Endothelial cell of umbilical vein (primary cell): ENCODE measurements around the gene PINK1. TPM values are rescaled to one million over a fixed set of nuclear protein-coding genes. Genes with fewer than 3 reads are reported as not detected.

ENCODE experiments used
- BruUV-seq: library from RNA; stranded (reverse); fragments of 400-500 nt; replicated peaks from 2 replicates; lab custom pipeline; 2021; lab: Mats Ljungman, UMichigan
- CTCF ChIA-PET: fragments of 300-600, 350-600 bp; sonication (Branson Sonifier 250); formaldehyde crosslinking; loops from one replicate; lab custom pipeline; 2021; ENCODE audit warnings: antibody characterized with exemption, inconsistent platforms; lab: Charles Lee
- POLR2A ChIA-PET: fragments of 300-600, 350-600 bp; sonication (Branson Sonifier 250); formaldehyde crosslinking; loops from one replicate; lab custom pipeline; 2021; ENCODE audit warnings: antibody characterized with exemption, inconsistent platforms; lab: Charles Lee
- DNase-seq: peaks from one replicate; pipeline ENCODE4 v3.0.0-alpha.2; 2011; ENCODE audit warnings: low read depth, low spot score
- FAIRE-seq: peaks from 2 replicates; lab custom pipeline; 2011; peaks lifted over from hg19 to GRCh38; lab: Jason Lieb, UNC
- H2AFZ ChIP-seq: 2 replicates; pipeline ENCODE4 v1.6.0; 2012; ENCODE audit warnings: low read depth, low read length, control low read depth, inconsistent platforms
- H3K27ac ChIP-seq: 2 replicates; pipeline ENCODE4 v1.5.1; 2011; ENCODE audit warnings: low read depth, mild to moderate bottlenecking, control low read depth, low read length, moderate library complexity; ENCODE audit not compliant: insufficient read depth
- H3K27me3 ChIP-seq, 2 experiments: 2 replicates each; pipeline versions ENCODE4 v1.6.0 to v1.6.1; 2011; ENCODE audit warnings: low read length in 2 of 2, mixed read lengths in 1 of 2; ENCODE audit not compliant: control insufficient read depth in 2 of 2, insufficient read depth in 2 of 2
- H3K36me3 ChIP-seq, 2 experiments: 2 replicates in 1 of 2; 3 replicates in 1 of 2; pipeline ENCODE4 v1.5.1; 2011; ENCODE audit warnings: low read length in 2 of 2, mild to moderate bottlenecking in 1 of 2, moderate library complexity in 1 of 2; ENCODE audit not compliant: control insufficient read depth in 2 of 2, insufficient read depth in 2 of 2; ENCODE audit errors: extremely low read depth in 1 of 2
- H3K4me1 ChIP-seq: 3 replicates; pipeline ENCODE4 v1.5.1; 2011; ENCODE audit warnings: mild to moderate bottlenecking, low read length; ENCODE audit not compliant: control insufficient read depth, insufficient read depth; ENCODE audit errors: extremely low read depth
- H3K4me2 ChIP-seq: 2 replicates; pipeline ENCODE4 v1.6.1; 2011; ENCODE audit warnings: low read length, control low read depth, mixed read lengths; ENCODE audit not compliant: insufficient read depth
- H3K4me3 ChIP-seq, 3 experiments: fragments of 200-600 bp in 1 of 3; sonication (generic), shearing (Covaris generic) in 1 of 3; replicated peaks in 1 of 3; 2 replicates each; pipeline ENCODE4 v1.5.1; 2011 to 2016; ENCODE audit warnings: control low read depth in 3 of 3, low read length in 3 of 3, mild to moderate bottlenecking in 2 of 3, inconsistent platforms in 1 of 3, low read depth in 1 of 3, moderate library complexity in 1 of 3; ENCODE audit not compliant: insufficient read depth in 1 of 3
- H3K79me2 ChIP-seq: 2 replicates; pipeline ENCODE4 v1.6.0; 2012; ENCODE audit warnings: low read length, inconsistent platforms; ENCODE audit not compliant: control insufficient read depth, insufficient read depth
- H3K9ac ChIP-seq: replicated peaks from 2 replicates; pipeline ENCODE3; 2011; ENCODE audit warnings: low read length, control low read depth; ENCODE audit not compliant: insufficient read depth; ENCODE audit errors: extremely low read depth
- H3K9me1 ChIP-seq: replicated peaks from 3 replicates; pipeline ENCODE4 v1.6.0; 2011; ENCODE audit warnings: mild to moderate bottlenecking, low read length; ENCODE audit not compliant: control insufficient read depth, insufficient read depth; ENCODE audit errors: extremely low read depth
- H3K9me3 ChIP-seq: replicated peaks from 2 replicates; pipeline ENCODE4 v1.5.1; 2012; ENCODE audit warnings: low read length, inconsistent platforms; ENCODE audit not compliant: control insufficient read depth, insufficient read depth
- H4K20me1 ChIP-seq: replicated peaks from 2 replicates; pipeline ENCODE3; 2011; ENCODE audit warnings: mild to moderate bottlenecking, low read length; ENCODE audit not compliant: control insufficient read depth, insufficient read depth; ENCODE audit errors: extremely low read depth
- CTCF ChIP-seq, 2 donors: IDR thresholded peaks; 1 replicate in 1 of 2; 2 replicates in 1 of 2; pipeline ENCODE4 v1.5.1; 2011; ENCODE audit warnings: low read length in 2 of 2, mild to moderate bottlenecking in 2 of 2, moderate library complexity in 2 of 2, control low read depth in 1 of 2, inconsistent platforms in 1 of 2, low read depth in 1 of 2; ENCODE audit not compliant: insufficient read depth in 1 of 2; ENCODE audit errors: extremely low read depth in 1 of 2
- EZH2 ChIP-seq: IDR thresholded peaks from 2 replicates; pipeline ENCODE4 v1.6.1; 2012; ENCODE audit warnings: borderline replicate concordance, low read depth, mild to moderate bottlenecking, moderate library complexity, low read length, inconsistent platforms; ENCODE audit not compliant: severe bottlenecking
- FOS ChIP-seq: IDR thresholded peaks from 2 replicates; pipeline ENCODE4 v1.6.1; 2011; ENCODE audit warnings: mild to moderate bottlenecking, low read length, moderate library complexity, borderline replicate concordance; ENCODE audit not compliant: insufficient read depth
- GATA2 ChIP-seq: IDR thresholded peaks from 2 replicates; pipeline ENCODE4 v1.7.0; 2011; ENCODE audit warnings: low read depth, mild to moderate bottlenecking, moderate library complexity, mixed read lengths, low read length; ENCODE audit not compliant: insufficient read length, insufficient read depth
- JUN ChIP-seq: IDR thresholded peaks from 2 replicates; pipeline ENCODE4 v1.6.1; 2011; ENCODE audit warnings: borderline replicate concordance, low read depth; ENCODE audit not compliant: insufficient read length, insufficient read depth
- MYC ChIP-seq: IDR thresholded peaks from one replicate; pipeline ENCODE4 v1.6.1; 2011; ENCODE audit warnings: mild to moderate bottlenecking, low read depth, low read length
- POLR2A ChIP-seq: IDR thresholded peaks from 2 replicates; pipeline ENCODE4 v1.6.1; 2012; ENCODE audit warnings: low read depth, mild to moderate bottlenecking, control low read depth, low read length
- dilution Hi-C: fragments of 300-500 bp; cut with MboI; formaldehyde crosslinking; loops from one replicate; pipeline ENCODE4 v1.15.0; 2019; ENCODE audit warnings: low sequenced_read_pairs; ENCODE audit not compliant: extremely low pct_ligation_motif_present
- intact Hi-C: fragments of 100-400 bp; cut with micrococcal nuclease; formaldehyde crosslinking; loops from one replicate; pipeline ENCODE4 v1.10.0; 2022
- polyA plus RNA-seq, 4 experiments: library from polyadenylated mRNA; depleted of rRNA in 3 of 4; stranded (reverse) in 3 of 4; unstranded in 1 of 4; fragments of >200 nt; gene quantifications; 2 replicates each; pipeline versions ENCODE4 v1.2.1 to v1.2.3, GENCODE V29; 2011 to 2012; ENCODE audit warnings: missing spikeins in 1 of 4
- total RNA-seq: library from RNA; stranded (reverse); gene quantifications from 2 replicates; pipeline ENCODE4 v1.2.3, GENCODE V29; 2021
- TF ChIP-seq, protein P1 (sequence below): IDR thresholded peaks from 2 replicates; pipeline ENCODE4 v1.6.1; 2011; ENCODE audit not compliant: insufficient read depth, insufficient read length

PINK1 gene
- total and polyA plus RNA-seq, 2 donors (not counting 3 experiments of a cell fraction or from before 2014, with no cell fraction given) = 27.3 to 27.9 TPM

GRCh38 chr1:20644416-20644815 lies 11.2 kb downstream of the PINK1 start:
- POLR2A ChIA-PET = no interaction called here
- Histone ChIP-seq H3K9me1 (no peaks in the 10 kb centered on the region), H2AFZ (no peak overlapping the region), H3K27ac (no peak overlapping the region), H3K4me2 (no peak overlapping the region), H3K36me3 (peaks cover 2 to 29% of the 10 kb centered on the region in 2 experiments), H3K9ac (no peak overlapping the region), H3K79me2 (no peaks in the 10 kb centered on the region), H3K27me3 (no peaks in the 10 kb centered on the region), H4K20me1 (no peaks in the 10 kb centered on the region), H3K4me1 (no peaks in the 10 kb centered on the region), H3K4me3 (no peak overlapping the region), H3K9me3 (no peaks in the 10 kb centered on the region)
- intact Hi-C loops = no loop called here
- no TSS peak for BruUV-seq
- DNase-seq (no peak), FAIRE-seq (no peak)
- CTCF ChIA-PET = no interaction called here
- dilution Hi-C loops = no loop called here
- TF ChIP-seq JUN (no peak), EZH2 (no peak), CTCF (IDR thresholded peaks at IDR 0.05; ENCODE audit: extremely low read depth in 1 of 2, insufficient read depth in 1 of 2, low read depth in 1 of 2, low read length in 2 of 2) (no peak), FOS (no peak), POLR2A (no peak), GATA2 (no peak), MYC (no peak)
- TF ChIP-seq, protein P1, sequence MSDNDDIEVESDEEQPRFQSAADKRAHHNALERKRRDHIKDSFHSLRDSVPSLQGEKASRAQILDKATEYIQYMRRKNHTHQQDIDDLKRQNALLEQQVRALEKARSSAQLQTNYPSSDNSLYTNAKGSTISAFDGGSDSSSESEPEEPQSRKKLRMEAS = no peak
